WERI-Rb-1 (cell line): ENCODE measurements around the gene RNF220.

Experiments used
- DNase-seq: peaks from one replicate; pipeline ENCODE4 v3.0.0-alpha.2; 2020
- H3K27ac ChIP-seq: fragments of 250-450 bp; sonication (Bioruptor Pico); 2 replicates; pipeline ENCODE4 v1.5.1; 2020; ENCODE audit warnings: mild to moderate bottlenecking, moderate library complexity
- H3K27me3 ChIP-seq: fragments of 250-450 bp; sonication (Bioruptor Pico); 2 replicates; pipeline ENCODE4 v1.5.1; 2021; ENCODE audit warnings: mild to moderate bottlenecking, low read depth, moderate library complexity; ENCODE audit not compliant: insufficient read depth, severe bottlenecking
- H3K36me3 ChIP-seq: fragments of 250-450 bp; sonication (Bioruptor Pico); 2 replicates; pipeline ENCODE4 v1.5.1; 2020; ENCODE audit warnings: mild to moderate bottlenecking, moderate library complexity
- H3K4me3 ChIP-seq: 2 replicates; pipeline ENCODE4 v1.5.1; 2011; ENCODE audit warnings: low read depth, mild to moderate bottlenecking, control low read depth, low read length
- H3K9me3 ChIP-seq: fragments of 250-450 bp; sonication (Bioruptor Pico); 2 replicates; pipeline ENCODE4 v1.5.1; 2021; ENCODE audit warnings: mild to moderate bottlenecking, moderate library complexity; ENCODE audit not compliant: severe bottlenecking
- TF ChIP-seq, protein P1 (sequence below): IDR thresholded peaks from 2 replicates; pipeline ENCODE4 v1.5.1; 2011; ENCODE audit warnings: low read depth, mild to moderate bottlenecking, control low read depth, inconsistent platforms, low read length

Gene RNF220

GRCh38 chr1:44588551-44589210 lies 183.6 kb downstream of the RNF220 start:
- Histone ChIP-seq H3K9me3 (no peaks in the 10 kb centered on the region), H3K27me3 (no peaks in the 10 kb centered on the region), H3K36me3 (no peaks in the 10 kb centered on the region), H3K27ac (no peak overlapping the region), H3K4me3 (no peak overlapping the region)
- DNase-seq, result no peak
- TF ChIP-seq, protein P1, sequence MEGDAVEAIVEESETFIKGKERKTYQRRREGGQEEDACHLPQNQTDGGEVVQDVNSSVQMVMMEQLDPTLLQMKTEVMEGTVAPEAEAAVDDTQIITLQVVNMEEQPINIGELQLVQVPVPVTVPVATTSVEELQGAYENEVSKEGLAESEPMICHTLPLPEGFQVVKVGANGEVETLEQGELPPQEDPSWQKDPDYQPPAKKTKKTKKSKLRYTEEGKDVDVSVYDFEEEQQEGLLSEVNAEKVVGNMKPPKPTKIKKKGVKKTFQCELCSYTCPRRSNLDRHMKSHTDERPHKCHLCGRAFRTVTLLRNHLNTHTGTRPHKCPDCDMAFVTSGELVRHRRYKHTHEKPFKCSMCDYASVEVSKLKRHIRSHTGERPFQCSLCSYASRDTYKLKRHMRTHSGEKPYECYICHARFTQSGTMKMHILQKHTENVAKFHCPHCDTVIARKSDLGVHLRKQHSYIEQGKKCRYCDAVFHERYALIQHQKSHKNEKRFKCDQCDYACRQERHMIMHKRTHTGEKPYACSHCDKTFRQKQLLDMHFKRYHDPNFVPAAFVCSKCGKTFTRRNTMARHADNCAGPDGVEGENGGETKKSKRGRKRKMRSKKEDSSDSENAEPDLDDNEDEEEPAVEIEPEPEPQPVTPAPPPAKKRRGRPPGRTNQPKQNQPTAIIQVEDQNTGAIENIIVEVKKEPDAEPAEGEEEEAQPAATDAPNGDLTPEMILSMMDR, result no peak

GRCh38 chr1:44590475-44590874 lies 185.4 kb downstream of the RNF220 start:
- H3K27me3 ChIP-seq, result no peaks in the 10 kb centered on the region

DNA sequence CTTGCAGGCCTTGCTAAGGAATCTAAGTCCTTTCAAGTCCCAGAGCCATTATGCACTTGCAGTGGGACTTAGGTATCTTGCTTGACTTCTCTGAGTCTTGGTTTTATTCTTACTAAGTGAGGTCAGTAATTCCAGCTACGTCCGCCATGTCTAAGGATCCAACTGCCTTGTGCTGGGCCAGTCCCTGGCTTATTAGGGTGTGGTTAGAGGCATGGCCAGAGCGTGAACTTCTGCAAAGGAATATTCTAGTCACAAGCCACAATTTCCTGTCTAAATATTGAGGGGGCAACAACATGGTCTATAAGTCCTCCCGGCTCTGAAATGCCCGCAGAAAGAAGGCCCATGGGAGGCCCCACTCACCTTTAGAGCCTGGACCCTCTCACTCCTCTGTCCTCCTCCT lies 186.3 kb downstream of the RNF220 start:
- H3K27ac ChIP-seq, result no peak overlapping the region
- TF ChIP-seq, protein P1, result no peak
- no peak overlapping the region for H3K4me3 ChIP-seq
- H3K36me3 ChIP-seq, result no peaks in the 10 kb centered on the region
- no peaks in the 10 kb centered on the region for H3K9me3 ChIP-seq
- no peaks in the 10 kb centered on the region for H3K27me3 ChIP-seq
- DNase-seq, result no peak

More at GRCh38 chr1:44590475-44590874, 185.4 kb downstream of the RNF220 start:
- H3K36me3 ChIP-seq, result no peaks in the 10 kb centered on the region
- H3K9me3 ChIP-seq, result no peaks in the 10 kb centered on the region
- DNase-seq, result no peak
- H3K27ac ChIP-seq, result no peak overlapping the region
- no peak overlapping the region for H3K4me3 ChIP-seq
- TF ChIP-seq, protein P1, result no peak

- Histone ChIP-seq H3K27ac (no peak overlapping the region), H3K27me3 (no peaks in the 10 kb centered on the region), H3K4me3 (no peak overlapping the region), H3K9me3 (no peaks in the 10 kb centered on the region), H3K36me3 (no peaks in the 10 kb centered on the region)
- DNase-seq, result no peak
- TF ChIP-seq, protein P1, result 0 out of 2 replicates have a peak, but pooled peaks have one; percentile 7
These were observed 187.4 kb downstream of the RNF220 start for GRCh38 chr1:44592208-44593145.

DNA sequence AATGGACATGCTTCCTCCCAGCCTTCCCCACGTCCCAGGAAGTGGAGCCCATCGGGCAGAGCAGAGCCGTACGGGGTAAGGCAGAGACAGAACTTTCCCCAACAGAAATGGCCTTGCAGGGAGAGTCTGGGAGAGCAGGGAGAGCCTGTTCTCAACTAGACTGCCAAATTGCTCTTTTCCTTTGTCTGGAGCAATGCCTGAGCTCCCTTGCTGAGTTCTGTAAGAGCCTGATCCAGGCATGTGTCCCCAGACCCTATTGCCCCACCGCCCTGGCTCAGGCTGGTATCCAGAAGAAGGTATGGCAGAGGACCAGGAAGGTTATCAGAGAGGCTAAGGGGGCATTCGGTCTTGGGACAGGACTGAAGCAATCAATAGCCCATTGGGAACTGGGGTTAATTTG lies 189.3 kb downstream of the RNF220 start:
- Histone ChIP-seq H3K36me3 (no peaks in the 10 kb centered on the region), H3K4me3 (no peak overlapping the region), H3K27ac (no peak overlapping the region), H3K27me3 (no peaks in the 10 kb centered on the region), H3K9me3 (no peaks in the 10 kb centered on the region)
- DNase-seq, result no peak
- TF ChIP-seq, protein P1, result no peak
